ENCODE measurements around the gene PATZ1. TPM values are rescaled to one million over a fixed set of nuclear protein-coding genes. Genes with fewer than 3 reads are reported as not detected.
"Not testable (repeated sequence)": the region's sequence is repeated elsewhere in the genome, so short reads cannot be mapped to it uniquely, and the experiment has no call there.

The PATZ1 gene
- total RNA-seq, 2 experiments from 2014 or later = 28.4 to 29.0 TPM

- Mint-ChIP-seq H3K9me3 (no peaks in the 10 kb centered on the region), H3K4me1 (ENCODE audit: low read depth) (no peaks in the 10 kb centered on the region), H3K36me3 (ENCODE audit: low read depth) (no peaks in the 10 kb centered on the region), H3K27ac (no peak overlapping the region), H3K4me3 (no peak overlapping the region), H3K27me3 (peaks cover 1% of the 10 kb centered on the region)
- POLR2A ChIA-PET = no interaction called here
- ATAC-seq (no peak), DNase-seq (no peak)
- CTCF ChIA-PET = no interaction called here
- intact Hi-C loops (cut with micrococcal nuclease) = no loop called here
- no peak for TF ChIP-seq CTCF (IDR thresholded peaks at IDR 0.05)
Observed at GRCh38 chr22:31354515-31354914, 8.4 kb upstream of the PATZ1 start.

- ChIA-PET POLR2A (no interaction called here), CTCF (no interaction called here)
- peaks cover 5% of the 10 kb centered on the region for H3K36me3 Mint-ChIP-seq (ENCODE audit: low read depth)
- H3K4me1 Mint-ChIP-seq (ENCODE audit: low read depth) = peaks cover 6% of the 10 kb centered on the region
- H3K9me3 Mint-ChIP-seq = no peaks in the 10 kb centered on the region
- no peak overlapping the region for H3K4me3 Mint-ChIP-seq
- intact Hi-C loops (cut with micrococcal nuclease) = no loop called here
- H3K27me3 Mint-ChIP-seq = peaks cover 1% of the 10 kb centered on the region
- ATAC-seq (no peak), DNase-seq (no peak)
- no peak for TF ChIP-seq CTCF (IDR thresholded peaks at IDR 0.05)
- H3K27ac Mint-ChIP-seq = no peak overlapping the region
Observed at GRCh38 chr22:31350410-31350863, 4.3 kb upstream of the PATZ1 start.

GRCh38 chr22:31349960-31350359, 3.8 kb upstream of the PATZ1 start:
- ATAC-seq (no peak), DNase-seq (no peak)
- ChIA-PET POLR2A (no interaction called here), CTCF (no interaction called here)
- no peaks in the 10 kb centered on the region for H3K9me3 Mint-ChIP-seq
- H3K4me1 Mint-ChIP-seq (ENCODE audit: low read depth) = peaks cover 6% of the 10 kb centered on the region
- H3K27me3 Mint-ChIP-seq = peaks cover 1% of the 10 kb centered on the region
- TF ChIP-seq CTCF (IDR thresholded peaks at IDR 0.05) = no peak
- no peak overlapping the region for H3K4me3 Mint-ChIP-seq
- no peak overlapping the region for H3K27ac Mint-ChIP-seq
- intact Hi-C loops (cut with micrococcal nuclease) = loop anchor here (5.0 kb wide), 1 partner anchor 282 kb away; no protein-coding TSS in a partner anchor
- H3K36me3 Mint-ChIP-seq (ENCODE audit: low read depth) = peaks cover 10% of the 10 kb centered on the region

GRCh38 chr22:31348766-31349165, 2.6 kb upstream of the PATZ1 start:
- Mint-ChIP-seq H3K27ac (no peak overlapping the region), H3K4me3 (no peak overlapping the region), H3K9me3 (no peaks in the 10 kb centered on the region), H3K4me1 (ENCODE audit: low read depth) (peaks cover 6% of the 10 kb centered on the region), H3K27me3 (no peaks in the 10 kb centered on the region), H3K36me3 (ENCODE audit: low read depth) (peaks cover 22% of the 10 kb centered on the region)
- ChIA-PET CTCF (no interaction called here), POLR2A (no interaction called here)
- ATAC-seq = no peak
- intact Hi-C loops (cut with micrococcal nuclease) = loop anchor here (5.0 kb wide), 1 partner anchor 284 kb away; no protein-coding TSS in a partner anchor
- TF ChIP-seq CTCF (IDR thresholded peaks at IDR 0.05) = no peak
- DNase-seq = no peak

- H3K27ac Mint-ChIP-seq = peak overlapping the region; percentile 92
- peaks cover 30% of the 10 kb centered on the region for H3K36me3 Mint-ChIP-seq (ENCODE audit: low read depth)
- intact Hi-C loops (cut with micrococcal nuclease) = loop anchor here (5.0 kb wide), 1 partner anchor 284 kb away; no protein-coding TSS in a partner anchor
- not testable (repeated sequence) for DNase-seq, H3K27me3 Mint-ChIP-seq, ATAC-seq, H3K9me3 Mint-ChIP-seq
- H3K4me1 Mint-ChIP-seq (ENCODE audit: low read depth) = peaks cover 11% of the 10 kb centered on the region
- CTCF ChIA-PET = interaction anchor here (1.5 kb wide), 1 partner anchor 52 kb away, joined by 5 read pairs; the partner anchor contains the start of gene DRG1
- H3K4me3 Mint-ChIP-seq = peak overlapping the region; percentile 94
- POLR2A ChIA-PET = interaction anchor here (0.7 to 2.7 kb wide), 5 partner anchors 10 to 137 kb away, joined by 3 to 23 read pairs (median 5); partner anchors contain the start of gene DRG1
Observed at GRCh38 chr22:31348009-31348337, 1.8 kb upstream of the PATZ1 start.
